Activated T-cell treated with anti-CD3 and anti-CD28 coated beads, Interleukin-2, amount 50 U/mL, for 4 hours (primary cell): ENCODE measurements around the gene AFG1L. TPM values are rescaled to one million over a fixed set of nuclear protein-coding genes. Genes with fewer than 3 reads are reported as not detected.
"Not testable (repeated sequence)": the region's sequence is repeated elsewhere in the genome, so short reads cannot be mapped to it uniquely, and the experiment has no call there.

ENCODE experiments used
- ATAC-seq, 2 donors: fragments of 200-7000 bp; cut with Tn5 transposase; one replicate each; pipeline ENCODE4 v1.10.0; 2021
- DNase-seq: peaks from one replicate; pipeline ENCODE4 v3.0.0-alpha.2; 2020
- H3K27me3 Mint-ChIP-seq: one replicate; pipeline ENCODE4 v1.8.0; 2021; ENCODE audit warnings: low read depth, mixed read lengths
- H3K36me3 Mint-ChIP-seq: one replicate; pipeline ENCODE4 v1.8.0; 2022; ENCODE audit warnings: mixed read lengths; ENCODE audit not compliant: insufficient read depth
- H3K4me1 Mint-ChIP-seq: one replicate; pipeline ENCODE4 v1.8.0; 2021; ENCODE audit warnings: low read depth, mixed read lengths
- H3K4me3 Mint-ChIP-seq: one replicate; pipeline ENCODE4 v1.8.0; 2021; ENCODE audit warnings: mild to moderate bottlenecking, moderate library complexity, mixed read lengths
- H3K9me3 Mint-ChIP-seq: one replicate; pipeline ENCODE4 v1.8.0; 2021; ENCODE audit warnings: mixed read lengths
- total RNA-seq, 3 donors: library from RNA; stranded (reverse); gene quantifications; one replicate each; pipeline ENCODE4 v1.2.1, GENCODE V29; 2021

Gene AFG1L
- total RNA-seq, result 1 to 10 TPM; 2.0 to 4.8 (median 4.0) TPM

DNA sequence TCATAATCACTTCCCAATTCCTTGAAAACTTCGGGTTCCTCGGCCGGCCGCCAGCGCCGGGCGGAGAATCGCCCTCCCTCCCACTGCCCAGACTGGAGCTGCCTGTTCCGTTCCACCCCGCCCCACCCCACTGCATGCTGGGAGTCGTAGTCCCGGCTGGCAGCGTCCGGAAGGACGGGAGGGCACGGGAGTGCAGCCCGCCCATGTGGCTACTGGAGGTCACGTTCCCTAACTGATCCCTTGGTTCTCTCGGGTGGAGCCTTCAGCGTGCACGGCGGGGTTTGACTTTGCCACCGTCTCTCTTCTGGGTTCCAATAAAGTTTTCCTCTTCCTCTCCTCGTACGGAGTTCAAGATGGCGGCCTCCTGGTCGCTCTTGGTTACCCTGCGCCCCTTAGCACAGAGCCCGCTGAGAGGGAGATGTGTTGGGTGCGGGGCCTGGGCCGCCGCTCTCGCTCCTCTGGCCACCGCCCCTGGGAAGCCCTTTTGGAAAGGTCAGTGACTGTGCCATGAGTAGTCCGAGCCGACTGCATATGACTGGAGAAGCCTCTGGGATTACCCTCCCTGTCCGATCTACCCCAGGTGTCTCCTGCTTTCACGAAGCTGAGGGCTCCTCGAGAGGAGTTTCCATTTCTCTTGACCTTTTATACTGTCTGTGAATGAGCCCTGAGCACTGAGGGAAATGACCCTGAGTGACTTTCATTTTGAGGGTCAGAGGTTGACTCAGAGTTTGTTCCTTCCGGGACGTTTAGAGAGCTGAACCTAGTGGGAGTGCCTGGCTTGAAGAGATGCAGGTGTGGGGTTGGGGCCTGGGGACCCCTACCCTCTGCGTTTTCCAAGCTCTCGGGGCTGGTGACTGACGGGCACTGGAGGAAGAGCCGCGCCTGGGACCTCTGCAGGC is at the start of gene AFG1L:
Gene AFG1L, plus strand, starts transcription at position 328 of the 899 bp plus-strand sequence. Its CDS starts 26 bp downstream, at position 354.
- Mint-ChIP-seq H3K36me3 (no peaks in the 10 kb centered on the region), H3K9me3 (no peaks in the 10 kb centered on the region)

GRCh38 chr6:108245095-108245494 is 49.8 kb upstream of the AFG1L start:
- Mint-ChIP-seq H3K4me1 (peaks cover 18% of the 10 kb centered on the region), H3K36me3 (peaks cover 33% of the 10 kb centered on the region)
- not testable (repeated sequence) for DNase-seq, H3K9me3 Mint-ChIP-seq, H3K4me3 Mint-ChIP-seq, ATAC-seq, H3K27me3 Mint-ChIP-seq

More for the DNA sequence above, at the start of gene AFG1L:
- Mint-ChIP-seq H3K4me1 (peaks cover 16% of the 10 kb centered on the region), H3K4me3 (peak within 1 kb of the TSS; percentile 97), H3K27me3 (no peaks in the 10 kb centered on the region)
- DNase-seq (peak; percentile 78), ATAC-seq (peak; percentile 95 to 96)

DNA sequence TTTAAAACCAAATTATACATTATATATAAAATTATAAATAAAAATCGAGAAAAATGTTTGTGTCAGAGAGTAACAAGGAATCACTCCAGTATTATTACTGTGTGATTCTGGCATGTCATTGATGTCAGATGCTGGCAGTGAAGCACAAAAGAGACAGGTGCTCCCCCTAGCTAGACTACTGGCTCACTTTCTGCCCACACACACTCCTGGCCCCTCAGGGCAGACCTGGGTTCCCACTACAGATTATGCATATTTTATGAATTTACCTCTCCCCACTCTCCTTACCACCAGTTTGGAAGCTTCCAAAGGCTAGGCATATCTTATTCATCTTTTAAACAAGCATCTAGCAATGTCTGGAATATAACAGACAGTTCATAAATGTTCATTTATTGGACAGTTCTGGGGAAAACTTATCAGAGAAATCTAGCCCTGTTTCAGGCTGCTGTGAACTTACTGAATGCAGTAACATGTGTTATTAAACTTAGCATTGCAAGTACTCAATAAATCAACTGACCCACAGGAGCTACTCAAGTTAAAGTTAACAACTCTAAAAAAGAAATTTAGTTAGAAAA is 46.8 kb upstream of the AFG1L start:
- no peak for DNase-seq
- Mint-ChIP-seq H3K9me3 (no peaks in the 10 kb centered on the region), H3K4me3 (no peak overlapping the region), H3K27me3 (no peaks in the 10 kb centered on the region), H3K4me1 (peaks cover 25% of the 10 kb centered on the region), H3K36me3 (peaks cover 29% of the 10 kb centered on the region)
- ATAC-seq, result no peak

DNA sequence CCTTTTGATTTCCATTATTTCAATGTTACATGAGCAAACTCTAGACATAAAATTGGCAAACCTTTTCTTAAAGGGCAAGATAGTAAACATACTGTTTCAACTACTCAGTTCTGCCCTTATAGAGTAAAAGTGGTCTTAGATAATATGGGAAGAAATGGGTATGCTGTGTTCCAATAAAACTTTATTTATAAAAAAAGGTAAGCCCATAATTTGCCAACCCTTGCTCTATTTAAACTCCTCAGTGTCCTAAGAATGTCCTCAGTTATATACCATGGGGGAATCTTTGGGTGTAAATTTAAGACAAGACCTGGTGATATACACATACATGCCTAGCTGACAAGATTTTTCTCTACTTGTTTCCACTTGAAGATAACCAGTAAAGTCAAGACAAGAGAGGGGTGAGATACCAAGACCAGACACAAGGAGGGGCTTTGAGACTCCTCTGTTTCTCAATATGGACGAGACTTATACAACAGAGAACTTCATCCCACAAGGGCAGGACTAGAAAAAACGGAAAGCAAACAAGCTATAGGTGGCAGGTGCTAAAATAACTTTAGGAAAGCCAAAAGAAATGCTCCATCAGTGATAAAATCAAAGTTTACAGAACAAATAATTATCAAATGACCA is 44.5 kb upstream of the AFG1L start:
- Mint-ChIP-seq H3K4me3 (no peak overlapping the region), H3K4me1 (peaks cover 37% of the 10 kb centered on the region), H3K9me3 (no peaks in the 10 kb centered on the region), H3K27me3 (no peaks in the 10 kb centered on the region), H3K36me3 (peaks cover 27% of the 10 kb centered on the region)
- DNase-seq, result no peak
- no peak for ATAC-seq

- no peak for ATAC-seq
- Mint-ChIP-seq H3K4me1 (peaks cover 35% of the 10 kb centered on the region), H3K27me3 (no peaks in the 10 kb centered on the region), H3K9me3 (no peaks in the 10 kb centered on the region), H3K36me3 (peaks cover 20% of the 10 kb centered on the region), H3K4me3 (no peak overlapping the region)
- DNase-seq, result no peak
Observed at GRCh38 chr6:108251252-108251651, 43.6 kb upstream of the AFG1L start.

GRCh38 chr6:108252055-108252454 is 42.8 kb upstream of the AFG1L start:
- Mint-ChIP-seq H3K36me3 (peaks cover 21% of the 10 kb centered on the region), H3K4me3 (no peak overlapping the region), H3K27me3 (no peaks in the 10 kb centered on the region), H3K4me1 (peaks cover 40% of the 10 kb centered on the region), H3K9me3 (no peaks in the 10 kb centered on the region)
- no peak for DNase-seq
- ATAC-seq, result no peak

DNA sequence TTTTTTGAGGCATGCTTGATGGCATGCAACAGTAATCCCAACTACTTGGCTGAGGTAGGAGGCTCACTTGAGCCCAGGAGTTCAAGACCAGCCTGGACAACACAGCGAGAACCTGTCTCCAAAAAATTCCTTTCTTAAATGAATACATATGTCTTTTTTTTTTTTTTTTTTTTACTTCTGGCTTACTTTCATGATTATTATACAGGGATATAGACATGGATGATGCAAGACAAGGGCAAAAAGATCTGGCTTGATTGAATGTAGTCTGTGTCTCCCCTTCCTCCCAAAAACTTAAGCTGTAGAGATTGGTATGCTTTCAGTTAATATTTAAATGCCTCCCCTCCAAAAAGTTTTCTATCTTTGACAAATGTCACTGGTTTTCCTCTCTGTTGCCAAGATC is 41.6 kb upstream of the AFG1L start:
- H3K9me3 Mint-ChIP-seq, result no peaks in the 10 kb centered on the region
- peaks cover 18% of the 10 kb centered on the region for H3K36me3 Mint-ChIP-seq
- H3K4me1 Mint-ChIP-seq, result peaks cover 43% of the 10 kb centered on the region
- no peaks in the 10 kb centered on the region for H3K27me3 Mint-ChIP-seq
- DNase-seq (no peak), ATAC-seq (no peak)
- no peak overlapping the region for H3K4me3 Mint-ChIP-seq

DNA sequence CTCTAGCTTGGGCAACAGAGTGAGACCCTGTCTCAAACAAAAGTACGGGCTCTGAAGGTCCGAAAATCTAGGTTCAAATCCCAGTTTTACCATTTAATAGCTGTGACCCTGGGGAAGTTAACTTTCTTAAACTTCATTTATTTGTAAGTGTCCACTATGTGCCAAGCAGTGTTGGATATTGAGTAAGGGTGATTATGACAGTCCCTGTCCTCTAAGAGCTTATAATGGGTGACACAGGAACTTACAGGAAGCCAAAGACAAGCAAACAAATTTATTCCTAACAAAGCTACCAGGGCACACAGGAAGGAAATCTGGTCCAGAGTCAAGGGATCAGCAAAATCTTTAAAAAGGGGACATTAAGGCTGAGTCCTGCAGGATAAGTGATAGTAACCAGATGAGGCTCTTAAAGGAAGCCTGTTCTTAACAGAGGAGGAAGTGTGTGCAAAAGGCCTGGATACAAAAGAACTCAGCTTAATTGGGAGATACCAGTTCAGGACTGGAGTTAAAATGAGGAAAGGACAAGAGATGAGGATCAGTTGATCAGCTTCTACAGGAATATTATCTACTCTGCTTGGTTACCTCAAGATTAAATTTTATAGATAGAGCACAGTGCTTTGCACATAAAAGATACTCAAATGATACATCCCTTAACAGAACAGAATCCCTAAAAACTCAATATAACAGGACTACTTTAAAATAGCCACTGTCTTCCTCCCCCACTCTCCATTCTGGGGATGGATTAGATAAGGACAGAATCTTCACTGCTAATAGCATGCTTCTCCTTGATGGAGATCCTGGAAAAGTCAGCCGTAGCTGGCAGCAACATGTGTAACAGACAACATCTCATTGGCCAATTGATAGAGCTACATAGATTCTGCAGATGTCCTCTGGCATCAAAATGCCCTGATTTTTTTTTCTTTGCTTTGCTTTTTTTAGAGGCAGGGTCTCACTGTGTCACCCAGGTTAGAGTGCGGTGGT is 40.1 kb upstream of the AFG1L start:
- Mint-ChIP-seq H3K27me3 (no peaks in the 10 kb centered on the region), H3K4me3 (no peak overlapping the region), H3K36me3 (peaks cover 17% of the 10 kb centered on the region), H3K9me3 (no peaks in the 10 kb centered on the region), H3K4me1 (peaks cover 48% of the 10 kb centered on the region)
- no peak for DNase-seq
- ATAC-seq, result no peak

GRCh38 chr6:108260126-108260808 is 34.6 kb upstream of the AFG1L start:
- H3K27me3 Mint-ChIP-seq, result no peaks in the 10 kb centered on the region
- peak overlapping the region; percentile 90 for H3K4me3 Mint-ChIP-seq
- H3K36me3 Mint-ChIP-seq, result peaks cover 4% of the 10 kb centered on the region
- no peak for DNase-seq
- no peaks in the 10 kb centered on the region for H3K9me3 Mint-ChIP-seq
- H3K4me1 Mint-ChIP-seq, result peaks cover 27% of the 10 kb centered on the region
- ATAC-seq, result peak; percentile 0 to 2

- Mint-ChIP-seq H3K27me3 (no peaks in the 10 kb centered on the region), H3K36me3 (peaks cover 4% of the 10 kb centered on the region), H3K9me3 (no peaks in the 10 kb centered on the region), H3K4me1 (peaks cover 27% of the 10 kb centered on the region), H3K4me3 (peak within 1 kb of the TSS; percentile 90)
- ATAC-seq, result peak; percentile 90 to 92
- peak; percentile 77 for DNase-seq
Observed at GRCh38 chr6:108260809-108261569, 33.9 kb upstream of the AFG1L start, which contains the start of gene SNX3. TSS of gene SNX3 (minus strand) at chr6:108261040. CDS start at chr6:108260921, 119 bp downstream.

DNA sequence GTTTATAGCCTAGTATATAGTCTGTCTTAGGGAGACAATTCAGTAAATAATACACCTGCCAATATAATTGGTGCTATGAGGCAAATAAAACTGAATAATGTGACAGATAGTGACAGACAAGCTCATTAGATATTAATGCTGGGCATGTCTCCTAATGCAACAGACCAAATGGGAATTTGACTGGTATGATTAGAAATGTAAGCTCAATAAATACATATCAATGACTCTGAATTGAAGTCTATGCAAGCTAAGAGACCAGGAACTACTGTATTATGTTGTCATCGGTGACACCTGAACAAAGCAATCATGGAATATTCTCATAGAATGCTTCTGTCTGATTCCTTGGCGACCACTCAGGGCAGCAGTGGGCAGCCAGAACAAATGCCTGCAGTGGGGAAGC is 31.5 kb upstream of the AFG1L start:
- H3K4me1 Mint-ChIP-seq, result peaks cover 16% of the 10 kb centered on the region
- H3K27me3 Mint-ChIP-seq, result no peaks in the 10 kb centered on the region
- DNase-seq (no peak), ATAC-seq (no peak)
- no peak overlapping the region for H3K4me3 Mint-ChIP-seq
- no peaks in the 10 kb centered on the region for H3K36me3 Mint-ChIP-seq
- H3K9me3 Mint-ChIP-seq, result no peaks in the 10 kb centered on the region

DNA sequence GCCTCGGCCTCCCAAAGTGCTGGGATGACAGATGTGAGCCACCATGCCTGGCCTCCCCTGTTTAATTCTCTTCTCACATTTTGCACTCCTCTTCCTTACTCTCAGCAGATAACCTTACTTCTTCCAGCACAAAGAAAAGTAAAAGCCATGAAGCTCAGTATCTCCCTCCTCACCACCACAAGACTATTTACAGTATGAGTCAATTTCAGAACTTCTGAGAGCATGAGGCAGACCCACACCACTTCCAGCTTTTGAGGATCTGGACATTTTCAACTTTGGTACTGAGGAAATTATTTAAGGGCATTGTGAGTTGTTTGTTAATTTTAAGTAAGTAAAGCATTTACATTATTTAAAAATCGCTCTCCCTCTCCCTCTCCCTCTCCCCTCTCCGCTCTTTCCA is 26.0 kb upstream of the AFG1L start:
- H3K4me3 Mint-ChIP-seq, result no peak overlapping the region
- DNase-seq (no peak), ATAC-seq (no peak)
- H3K27me3 Mint-ChIP-seq, result no peaks in the 10 kb centered on the region
- no peaks in the 10 kb centered on the region for H3K36me3 Mint-ChIP-seq
- no peaks in the 10 kb centered on the region for H3K4me1 Mint-ChIP-seq
- no peaks in the 10 kb centered on the region for H3K9me3 Mint-ChIP-seq

DNA sequence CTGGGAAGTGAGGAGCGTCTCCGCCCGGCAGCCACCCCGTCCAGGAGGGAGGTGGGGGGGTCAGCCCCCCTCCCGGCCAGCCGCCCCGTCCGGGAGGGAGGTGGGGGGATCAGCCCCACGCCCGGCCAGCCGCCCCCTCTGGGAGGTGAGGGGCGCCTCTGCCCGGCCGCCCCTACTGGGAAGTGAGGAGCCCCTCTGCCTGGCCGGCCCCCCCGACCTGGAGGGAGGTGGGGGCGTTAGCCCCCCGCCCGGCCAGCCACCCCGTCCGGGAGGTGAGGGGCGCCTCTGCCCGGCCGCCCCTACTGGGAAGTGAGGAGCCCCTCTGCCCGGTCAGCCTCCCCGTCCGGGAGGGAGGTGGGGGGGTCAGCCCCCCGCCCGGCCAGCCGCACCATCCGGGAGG is 24.9 kb upstream of the AFG1L start:
- not testable (repeated sequence) for DNase-seq, H3K9me3 Mint-ChIP-seq, ATAC-seq, H3K4me3 Mint-ChIP-seq, H3K27me3 Mint-ChIP-seq, H3K4me1 Mint-ChIP-seq, H3K36me3 Mint-ChIP-seq
